Measurements from ENCODE around the gene TENT4A. TPM values are rescaled to one million over a fixed set of nuclear protein-coding genes. Genes with fewer than 3 reads are reported as not detected.
"Not testable (repeated sequence)": the region's sequence is repeated elsewhere in the genome, so short reads cannot be mapped to it uniquely, and the experiment has no call there.

TENT4A gene
- total RNA-seq: 7.8 and 12.2 TPM in 2 replicates

DNA sequence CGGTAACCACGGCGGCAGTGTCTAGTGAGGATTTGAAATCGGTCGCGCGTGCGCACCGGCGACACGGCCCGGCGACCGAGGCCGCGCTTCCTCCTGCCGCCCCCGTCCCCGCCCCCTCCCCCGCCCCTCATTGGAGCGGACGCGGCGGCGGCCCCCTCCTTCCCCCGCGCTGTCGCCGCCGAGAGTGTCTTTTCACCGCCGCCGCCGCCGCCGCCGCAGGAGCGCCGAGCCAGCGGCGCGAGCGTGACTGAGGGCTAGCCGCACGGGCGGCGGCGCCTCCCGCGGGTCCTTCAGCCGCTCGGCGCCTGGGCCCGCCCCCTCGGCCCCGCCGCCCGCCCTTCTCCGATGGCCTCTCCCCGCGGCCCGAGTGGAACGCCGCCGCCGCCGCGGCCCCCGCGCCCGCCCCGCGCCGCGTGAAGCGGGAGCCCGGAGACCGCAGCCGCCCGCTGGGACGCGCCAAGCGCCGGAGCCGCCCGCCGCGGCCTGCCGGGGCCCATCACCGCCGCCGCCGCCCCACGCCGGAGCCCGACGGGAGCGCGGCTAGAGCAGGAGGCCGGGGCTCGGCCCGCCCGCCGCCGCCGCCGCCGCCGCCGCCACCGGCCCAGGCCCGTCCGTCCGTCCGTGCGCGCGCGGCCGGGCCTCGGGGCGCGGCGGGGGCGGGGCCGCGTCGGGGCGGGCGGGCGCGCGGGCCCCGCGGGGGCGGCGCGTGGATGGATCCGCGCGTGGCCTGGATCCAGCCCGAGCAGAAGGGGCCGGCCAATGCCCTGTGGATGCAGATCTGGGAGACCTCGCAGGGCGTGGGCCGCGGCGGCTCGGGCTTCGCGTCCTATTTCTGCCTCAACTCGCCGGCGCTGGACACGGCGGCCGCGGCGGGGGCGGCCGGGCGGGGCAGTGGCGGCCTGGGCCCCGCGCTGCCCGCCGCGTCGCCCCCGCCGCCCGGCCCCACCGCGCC lies at the start of gene TENT4A:
Gene TENT4A, plus strand, starts transcription at position 159 of the 952 bp plus-strand sequence. Its CDS starts 552 bp downstream, at position 711.
- DNase-seq: no peak

DNA sequence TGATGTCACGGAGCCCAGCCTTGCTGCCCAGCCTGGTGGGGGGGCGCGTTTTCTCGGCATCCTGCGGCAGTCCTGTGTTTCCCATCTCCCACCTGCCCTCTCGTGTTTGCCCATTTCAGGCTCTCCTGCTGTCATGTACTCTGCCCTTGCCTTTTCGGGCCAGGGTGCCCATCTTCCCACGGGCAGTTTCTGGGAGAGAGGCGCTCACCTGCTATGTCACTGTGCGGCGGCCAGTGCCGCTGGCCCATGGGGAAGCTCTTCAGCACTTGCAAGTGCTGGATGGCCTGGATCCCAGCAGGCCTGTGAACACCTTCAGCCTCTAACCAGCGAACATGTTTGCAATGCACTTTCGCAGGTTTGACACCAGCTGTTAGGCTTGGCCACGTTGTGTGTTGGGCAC lies 46.5 kb upstream of the TENT4A start:
- no peak for DNase-seq

DNA sequence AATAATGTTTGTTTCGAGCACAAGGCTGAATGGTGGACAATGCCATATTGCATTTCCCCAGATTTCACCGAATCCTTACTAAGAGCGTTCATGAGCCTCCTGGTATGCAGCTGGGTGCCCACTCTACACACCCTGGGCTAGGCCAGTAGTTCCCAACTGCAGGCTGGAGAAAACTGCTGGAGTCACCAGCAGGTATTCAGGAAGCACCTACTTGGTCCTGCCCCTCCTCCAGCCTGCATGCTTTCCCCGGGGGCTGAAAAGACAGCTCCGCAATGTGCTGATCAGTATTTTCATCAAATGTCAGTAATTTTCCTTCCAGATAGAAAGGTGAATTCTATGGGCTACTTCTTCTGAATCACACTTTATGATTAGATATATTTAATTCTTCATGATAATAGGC lies 45.6 kb upstream of the TENT4A start:
- no peak for DNase-seq

DNA sequence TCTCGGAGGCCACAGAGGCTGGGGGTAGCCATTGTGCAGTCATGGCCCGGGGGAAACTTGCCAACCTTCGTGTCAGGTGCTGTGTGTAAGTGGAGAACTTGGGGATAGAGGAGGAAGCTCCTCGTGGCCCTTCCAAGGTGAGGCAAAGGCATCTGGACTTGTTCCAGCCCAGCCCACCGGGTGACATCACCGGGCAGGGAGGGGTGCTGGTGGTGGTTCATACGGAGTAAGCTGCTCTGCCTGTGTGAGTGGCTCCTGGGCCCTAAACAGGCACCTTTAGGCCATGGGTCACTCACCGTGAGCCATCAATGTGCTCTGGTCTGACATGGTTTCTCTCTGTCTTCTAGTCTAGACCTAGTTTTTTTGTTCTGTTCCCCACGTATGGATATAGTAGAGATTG lies 44.5 kb upstream of the TENT4A start:
- DNase-seq: not testable (repeated sequence)

DNA sequence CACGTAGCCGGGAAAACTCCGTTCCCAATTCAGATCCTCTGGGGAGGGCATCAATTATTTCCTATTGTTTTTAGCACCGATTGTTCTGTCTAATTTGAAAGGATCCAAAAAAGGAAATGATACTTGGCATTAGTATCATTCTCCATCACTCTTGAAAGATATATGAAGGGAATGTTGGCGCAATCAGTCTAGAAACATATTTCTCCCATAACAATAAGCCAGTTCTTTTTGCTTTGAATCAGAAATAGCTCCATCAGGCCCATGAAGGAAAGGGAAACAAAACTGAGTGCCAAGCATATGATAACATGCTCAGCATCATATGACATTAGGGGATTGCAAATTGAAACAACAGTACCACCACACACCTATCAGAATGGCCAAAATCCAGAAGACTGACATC lies 40.2 kb upstream of the TENT4A start:
- DNase-seq: peak; percentile 22

DNA sequence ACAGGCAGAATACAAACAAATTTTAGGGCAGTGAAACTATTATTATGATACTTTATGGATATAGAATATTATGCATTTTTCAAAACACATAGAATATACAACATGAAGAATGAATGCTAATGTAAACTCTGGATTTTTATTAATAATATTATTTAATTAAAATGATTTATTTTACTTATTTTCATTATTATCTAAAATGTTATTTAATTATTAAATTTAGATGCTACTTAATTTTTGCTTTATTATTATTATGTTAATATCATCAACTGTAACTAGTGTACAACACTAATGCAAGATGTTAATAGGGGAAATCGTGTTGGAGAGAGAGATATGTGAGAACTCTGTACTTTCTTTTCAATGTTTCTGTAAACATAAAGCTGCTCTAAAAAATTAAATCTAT lies 39.3 kb upstream of the TENT4A start:
- DNase-seq: no peak

DNA sequence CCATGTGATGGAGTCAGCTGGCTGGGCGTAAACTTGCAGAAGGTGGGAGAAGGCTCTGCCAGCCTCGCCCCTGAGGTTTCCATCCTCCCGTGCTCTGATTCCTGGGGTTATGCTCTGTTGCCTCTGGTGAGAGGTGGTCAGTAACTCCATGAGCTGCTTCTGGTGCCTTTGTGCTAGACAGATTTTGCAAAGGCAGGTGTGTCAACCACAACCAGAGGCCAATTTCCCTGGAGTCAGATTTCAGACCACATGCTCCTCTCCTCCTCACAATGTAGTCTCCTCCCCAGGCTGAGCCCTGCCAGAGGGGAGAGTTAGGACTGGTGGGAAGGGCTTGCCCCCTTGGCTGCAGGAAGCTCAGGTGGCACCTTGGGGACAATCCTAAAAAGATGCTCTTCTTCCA lies 38.8 kb upstream of the TENT4A start:
- no peak for DNase-seq

DNA sequence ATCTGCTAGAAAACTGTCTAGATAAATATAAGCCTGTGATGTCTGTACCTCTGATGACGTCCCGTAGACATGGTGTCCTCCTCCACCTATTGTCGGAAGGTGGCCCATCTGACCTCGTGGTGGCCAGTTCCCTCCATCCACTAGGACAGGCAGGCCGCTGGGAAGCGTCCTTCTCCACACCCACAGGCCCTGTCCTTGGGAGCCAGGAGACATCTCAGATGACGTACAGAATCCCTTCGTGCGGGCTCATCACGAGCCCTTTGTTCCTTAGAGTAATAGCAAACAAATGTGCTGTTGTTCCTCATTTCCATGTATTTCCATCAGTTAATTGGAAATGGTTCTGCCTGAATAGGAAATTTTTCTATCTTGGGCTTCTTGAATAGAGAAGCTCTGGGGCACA lies 38.3 kb upstream of the TENT4A start:
- no peak for DNase-seq

DNA sequence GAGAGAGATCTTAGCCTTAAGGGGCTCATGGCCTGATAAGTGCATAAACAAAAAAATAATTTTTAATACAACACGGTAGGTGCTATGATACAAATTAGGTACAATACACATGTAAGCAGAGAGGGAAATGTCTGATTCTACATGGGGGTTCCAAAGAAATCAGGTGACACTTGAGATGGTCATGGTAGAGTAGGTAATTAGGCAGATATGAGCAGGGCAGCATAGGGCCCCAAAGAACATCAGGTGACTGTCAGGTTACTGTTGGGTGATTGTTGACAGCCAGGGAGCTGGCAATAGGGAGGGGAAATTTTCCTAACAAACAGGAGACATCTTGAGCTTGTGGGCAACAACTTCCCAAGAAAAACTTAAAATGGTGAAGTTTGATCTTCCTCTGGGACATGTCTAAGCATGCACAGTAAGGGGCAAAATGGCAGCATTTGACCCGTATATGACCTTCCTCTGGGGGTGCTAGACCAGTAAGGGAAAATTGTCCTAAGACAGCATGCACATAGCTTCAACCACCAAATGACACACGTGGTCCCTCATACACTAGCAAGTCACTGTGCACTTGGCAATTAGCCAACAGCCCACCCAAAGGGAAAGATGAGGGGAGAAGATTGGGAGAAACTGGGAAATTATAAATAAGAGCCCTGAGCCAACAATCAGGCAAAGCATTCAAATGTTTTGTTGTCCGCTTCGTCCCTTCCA lies 37.3 kb upstream of the TENT4A start:
- DNase-seq: no peak

DNA sequence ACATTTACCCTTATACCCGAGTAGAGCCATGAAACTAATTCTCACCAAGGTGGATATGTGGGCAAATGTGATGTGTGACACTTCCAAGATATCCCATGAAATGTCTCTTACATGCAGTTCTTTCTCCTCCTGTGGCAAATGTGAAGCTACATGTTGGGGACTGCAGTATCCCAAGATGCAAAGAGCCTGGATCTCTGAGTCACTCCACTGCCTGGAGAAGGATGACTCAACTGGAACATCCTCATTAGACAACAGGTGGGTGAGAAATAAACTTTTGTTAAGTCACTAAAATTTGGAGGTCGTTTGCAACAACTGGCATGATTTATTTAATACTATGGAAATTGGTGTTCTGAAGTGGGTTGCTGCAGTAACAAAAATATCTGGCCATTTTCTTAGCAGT lies 36.5 kb upstream of the TENT4A start:
- no peak for DNase-seq

DNA sequence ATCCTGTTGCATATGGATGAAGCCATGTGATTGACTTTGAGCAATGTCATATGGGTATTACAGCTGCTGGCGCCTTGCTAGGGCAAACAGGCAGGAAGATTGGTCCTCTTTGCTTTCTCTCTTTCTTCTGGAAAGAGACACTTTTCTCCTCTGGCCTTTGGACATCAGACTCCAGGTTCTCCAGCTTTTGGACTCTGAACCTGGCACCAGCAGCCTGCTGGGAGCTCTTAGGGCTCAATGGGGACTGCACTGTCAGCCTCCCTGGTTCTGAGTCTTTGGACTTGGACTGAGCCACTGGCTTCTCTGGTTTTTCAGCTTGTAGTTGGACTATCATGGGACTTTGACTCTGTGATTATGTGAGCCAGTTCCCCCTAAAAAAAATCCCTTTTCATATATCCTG lies 34.8 kb upstream of the TENT4A start:
- DNase-seq: no peak

DNA sequence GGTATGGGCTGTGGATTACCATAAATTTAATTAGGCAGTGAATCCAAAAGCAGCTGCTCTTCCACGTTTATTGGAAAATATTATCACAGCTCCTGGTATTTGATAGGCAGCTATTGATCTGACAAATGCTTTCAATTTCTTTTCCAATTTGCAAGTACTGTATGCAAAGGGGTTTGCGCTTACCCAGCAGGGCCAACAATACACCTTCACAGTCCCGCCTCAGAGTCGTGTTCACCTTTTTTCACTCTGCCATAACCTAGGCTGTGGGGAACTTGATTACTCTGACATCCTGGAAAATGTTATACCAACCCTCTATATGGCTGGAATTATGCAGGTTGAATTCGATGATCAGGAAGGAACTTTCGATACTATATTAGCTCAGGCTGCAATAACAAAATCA lies 32.3 kb upstream of the TENT4A start:
- no peak for DNase-seq

DNA sequence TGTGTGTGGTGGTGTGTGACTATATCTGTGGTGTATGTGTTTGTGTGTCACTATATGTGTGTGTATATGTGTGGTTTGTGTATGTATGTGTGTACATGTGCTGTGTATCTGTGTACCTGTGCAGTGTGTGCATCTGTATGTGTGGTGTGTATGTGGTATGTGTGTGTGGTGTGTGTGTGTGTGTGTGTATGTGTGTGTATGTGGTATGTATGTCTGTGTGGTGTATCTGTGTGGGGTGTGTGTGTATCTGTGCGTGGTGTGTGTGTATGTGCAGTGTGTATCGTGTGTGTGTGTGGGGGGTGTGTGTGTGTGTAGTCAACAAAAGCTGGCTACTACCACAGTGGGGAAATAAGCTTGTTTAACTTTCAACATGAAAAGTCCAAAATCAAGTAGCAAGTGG lies 31.6 kb upstream of the TENT4A start:
- no peak for DNase-seq

DNA sequence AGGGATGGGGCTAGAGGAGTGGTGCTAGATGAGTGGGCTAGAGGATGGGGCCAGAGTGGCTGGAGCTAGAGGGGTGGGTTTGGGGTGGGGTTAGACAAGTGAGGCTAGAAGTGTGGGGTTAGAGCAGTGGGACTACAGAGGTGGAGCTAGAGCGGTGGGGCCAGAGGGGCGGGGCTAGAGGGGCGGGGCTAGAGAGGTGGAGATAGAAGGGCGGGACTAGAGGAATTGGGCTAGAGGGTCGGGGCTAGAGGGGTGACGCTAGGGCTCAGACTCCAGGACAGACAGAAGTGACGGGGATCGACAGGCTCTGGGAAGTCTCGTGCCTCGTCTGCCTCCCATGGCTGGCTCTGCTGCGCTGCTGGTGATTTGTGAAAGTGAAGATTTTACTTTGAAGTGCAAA lies 31.0 kb upstream of the TENT4A start:
- no peak for DNase-seq

DNA sequence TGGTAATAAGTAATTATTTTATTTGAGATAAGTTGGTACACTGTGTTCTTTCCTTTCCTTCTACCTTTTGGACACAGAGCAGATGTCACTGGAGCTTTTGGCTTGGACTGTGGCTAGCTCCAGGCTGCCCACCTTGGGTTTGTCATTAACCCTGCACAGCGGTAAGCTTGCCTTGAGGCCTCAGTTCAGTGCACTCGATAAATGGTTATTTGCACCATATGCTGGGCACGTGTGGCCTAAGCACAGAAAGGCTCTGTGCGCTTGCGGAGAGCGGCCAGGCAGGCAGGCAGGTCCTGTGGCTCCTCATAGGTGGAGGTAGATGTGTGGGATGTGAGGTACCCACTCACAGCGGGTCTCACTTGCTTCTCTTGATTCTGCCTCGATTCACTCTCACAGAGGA lies 30.0 kb upstream of the TENT4A start:
- no peak for DNase-seq

DNA sequence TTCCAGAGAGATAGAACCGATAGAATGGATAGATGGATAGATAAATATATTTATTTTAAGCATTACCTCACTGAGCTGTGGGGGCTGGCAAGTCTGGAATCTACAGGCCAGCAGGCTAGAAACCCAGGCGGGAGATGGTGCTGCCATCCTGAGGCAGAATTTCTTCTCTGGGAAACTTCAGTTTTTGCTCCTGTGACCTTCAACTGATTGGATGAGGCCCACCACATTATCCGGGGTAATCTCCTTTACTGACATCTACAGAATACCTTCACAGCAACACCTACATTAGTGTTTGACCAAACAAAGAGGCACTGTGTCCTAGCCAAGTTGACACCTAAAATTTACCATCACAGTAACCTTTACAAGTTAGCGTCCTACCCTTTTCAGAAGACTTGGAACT lies 29.2 kb upstream of the TENT4A start:
- DNase-seq: no peak

DNA sequence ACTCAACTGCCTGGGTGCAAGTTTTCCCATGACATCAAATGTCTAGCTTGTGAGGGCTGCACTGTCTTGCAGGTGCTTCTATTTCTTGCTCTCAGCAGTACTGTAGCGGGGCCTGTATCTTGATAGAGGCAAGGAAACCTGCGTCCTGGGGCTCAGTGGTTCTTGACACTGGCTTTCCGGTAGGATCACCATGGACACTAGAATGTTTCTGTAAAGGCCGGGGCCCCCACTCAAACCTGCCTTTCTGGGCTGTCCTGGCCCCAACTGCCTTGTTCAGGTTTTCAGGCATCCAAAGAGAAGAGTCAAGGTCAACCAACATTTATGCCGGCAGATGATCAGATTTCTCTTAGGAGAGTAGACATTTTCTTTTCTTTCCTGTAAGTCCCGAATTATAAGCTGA lies 26.7 kb upstream of the TENT4A start:
- DNase-seq: no peak

DNA sequence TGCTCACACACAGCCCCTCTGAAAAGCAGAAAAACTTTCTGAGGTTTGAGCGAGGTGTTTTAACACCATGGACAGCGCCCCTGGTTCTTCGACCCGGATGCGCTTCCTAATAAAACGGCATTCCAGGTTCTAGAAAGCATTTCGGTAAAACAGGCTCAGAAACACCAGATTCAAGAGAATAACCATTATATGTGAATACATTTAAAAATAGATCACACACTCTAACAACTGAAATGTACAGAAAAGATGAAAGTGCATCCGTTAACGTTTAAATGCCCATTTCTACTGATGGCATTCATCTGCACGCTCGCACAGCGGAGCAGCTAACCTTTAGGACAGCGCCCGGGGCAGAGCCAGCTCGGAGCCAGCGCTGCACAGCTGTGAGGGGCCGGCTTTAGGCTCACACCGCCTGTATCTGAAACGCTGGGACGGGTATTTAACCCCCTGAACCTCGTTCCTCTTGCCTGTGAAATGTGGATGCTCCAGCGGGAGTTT lies 26.3 kb upstream of the TENT4A start:
- DNase-seq: peak; percentile 69

DNA sequence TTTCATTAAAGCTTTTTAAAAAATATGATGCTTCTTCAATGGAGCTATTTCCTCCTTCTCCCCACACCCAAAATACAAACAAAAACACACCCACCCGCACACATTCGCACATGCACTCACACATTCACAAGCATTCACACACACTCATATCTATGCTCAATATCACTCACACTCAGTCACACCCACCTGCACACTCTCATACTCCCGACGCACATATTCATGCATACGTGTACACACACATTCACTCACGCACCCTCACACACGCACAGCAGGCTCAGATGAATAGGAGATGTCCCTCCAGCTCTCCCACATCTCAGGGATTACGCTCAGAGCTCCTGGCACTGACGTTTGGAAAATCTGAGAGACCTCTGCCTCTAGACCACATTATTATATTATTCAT lies 25.7 kb upstream of the TENT4A start:
- DNase-seq: no peak

DNA sequence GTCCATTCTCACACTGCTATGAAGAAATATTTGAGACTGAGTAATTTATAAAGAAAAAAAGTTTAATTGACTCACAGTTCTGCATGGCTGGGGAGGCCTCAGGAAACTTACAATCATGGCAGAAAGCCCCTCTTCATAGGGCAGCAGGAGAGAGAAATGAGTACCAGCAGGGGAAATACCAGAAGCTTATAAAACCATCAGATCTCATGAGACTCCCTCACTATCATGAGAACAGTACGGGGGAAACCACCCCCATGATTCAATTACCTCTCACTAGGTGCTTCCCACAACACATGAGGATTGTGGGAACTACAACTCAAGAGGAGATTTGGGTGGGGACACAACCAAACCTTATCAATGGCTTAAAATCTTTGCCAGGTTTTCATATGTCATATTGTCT lies 20.3 kb upstream of the TENT4A start:
- DNase-seq: no peak

DNA sequence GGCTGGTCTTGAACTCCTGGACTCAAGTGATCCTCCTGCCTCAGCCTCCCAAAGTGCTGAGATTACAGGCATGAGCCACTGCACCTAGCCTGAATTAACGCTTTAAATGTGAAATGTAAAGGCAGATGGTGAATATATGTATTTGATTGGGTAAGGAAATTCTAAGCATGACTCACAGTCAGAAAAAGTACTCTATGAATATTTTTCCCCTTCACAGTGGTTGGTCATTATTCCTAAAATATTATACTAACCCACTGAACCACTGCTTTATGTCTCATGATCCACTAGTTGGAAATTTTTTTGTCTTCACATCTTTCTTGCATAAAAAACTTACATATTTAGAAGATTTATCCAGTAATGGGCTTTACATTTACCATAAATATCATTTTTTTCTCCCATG lies 14.5 kb upstream of the TENT4A start:
- DNase-seq: no peak

DNA sequence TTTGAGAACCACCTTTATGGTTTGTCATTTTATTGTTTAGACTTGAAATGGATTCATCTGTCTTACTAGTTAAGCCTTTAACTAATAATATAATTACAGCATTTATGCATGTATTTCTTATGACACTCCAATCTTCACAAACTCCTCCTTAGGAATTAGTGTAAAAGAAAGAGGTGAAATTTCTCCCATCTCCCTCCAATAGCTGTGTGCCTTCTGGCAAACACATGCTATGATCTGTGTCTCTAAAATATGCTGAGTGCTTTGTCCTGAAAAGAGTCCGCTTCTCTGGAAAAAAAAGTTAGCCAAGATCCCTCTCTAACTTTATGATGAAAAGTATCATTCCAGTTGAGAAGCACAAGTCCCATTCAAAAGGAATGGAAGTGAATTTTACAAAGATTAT lies 13.9 kb upstream of the TENT4A start:
- no peak for DNase-seq

DNA sequence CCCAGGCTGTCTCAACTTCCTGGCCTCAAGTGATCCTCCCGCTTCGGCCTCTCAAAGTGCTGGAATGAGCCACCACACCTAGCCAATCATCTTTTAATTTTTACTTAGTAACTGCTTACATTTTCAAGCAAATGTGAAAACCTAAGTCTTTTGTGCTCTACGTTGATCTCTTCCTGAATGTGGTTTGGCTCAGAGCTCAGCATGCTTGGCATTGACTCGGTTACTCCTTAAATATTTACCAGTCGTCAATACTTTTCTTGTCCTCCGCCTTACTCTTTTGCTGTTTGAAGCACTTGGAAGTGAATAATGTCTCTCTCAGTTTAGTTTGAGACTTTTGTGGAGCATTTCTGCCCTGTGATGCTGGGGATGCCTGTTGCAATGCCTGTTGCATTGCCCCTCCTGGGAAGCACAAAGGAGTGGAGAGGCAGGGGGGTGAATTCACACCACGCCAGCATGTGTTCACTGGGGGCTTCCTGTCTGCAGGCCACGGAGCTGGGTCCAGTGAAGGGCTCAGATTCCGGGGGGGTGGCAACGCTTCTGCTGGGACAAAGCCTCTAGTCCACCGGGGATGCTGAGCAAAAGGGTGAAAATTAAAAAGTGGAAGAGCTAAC lies 13.1 kb upstream of the TENT4A start:
- no peak for DNase-seq
